ENCODE measurements around the gene TBC1D1. TPM values are rescaled to one million over a fixed set of nuclear protein-coding genes. Genes with fewer than 3 reads are reported as not detected.

The TBC1D1 gene
- total and polyA plus RNA-seq, 8 donors, result 16.2 to 41.0 (median 24.6) TPM

GRCh38 chr4:37884855-37885487, 5.9 kb upstream of the TBC1D1 start:
- Histone ChIP-seq H3K27me3 (peaks cover 0 to 10% (median 0%) of the 10 kb centered on the region in 4 donors), H3K9me3 (no peaks in the 10 kb centered on the region), H3K27ac (no peak overlapping the region), H3K4me3 (no peak overlapping the region), H3K4me1 (peaks cover 0 to 6% (median 0%) of the 10 kb centered on the region in 3 donors), H3K36me3 (no peaks in the 10 kb centered on the region)
- DNase-seq, result no peak
- WGBS, 2 donors, result 63 to 71% methylated on average over 3 of the region's 3 CpGs
- no peak for FAIRE-seq
- ATAC-seq, result no peak
- no peak for TF ChIP-seq CTCF (IDR thresholded peaks at IDR 0.05)
- intact Hi-C loops (cut with DNase I), result no loop called here

DNA sequence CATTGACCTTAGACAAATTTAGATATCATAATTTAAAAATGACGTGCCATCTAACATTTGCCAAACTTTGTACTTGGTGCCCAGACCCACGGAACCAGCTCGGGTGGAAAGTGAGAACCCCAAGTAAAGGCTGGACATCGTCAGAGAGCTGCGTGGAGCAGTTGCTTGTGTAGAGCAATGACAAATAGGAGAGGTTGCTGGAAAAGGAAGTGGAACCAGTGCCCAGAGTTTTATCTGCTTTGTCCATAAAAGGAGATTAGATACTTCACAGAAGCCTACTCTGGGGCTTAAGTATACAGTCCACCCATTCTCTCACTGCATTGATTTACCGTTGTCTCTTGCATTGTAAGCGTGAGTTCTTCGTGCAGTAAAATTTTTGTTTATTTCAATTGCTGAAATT, 5.4 kb upstream of the TBC1D1 start:
- DNase-seq, result no peak
- WGBS, 2 donors, result 11 to 12% methylated on average over 8 of the region's 8 CpGs
- no peak overlapping the region for H3K27ac ChIP-seq
- no peaks in the 10 kb centered on the region for H3K9me3 ChIP-seq
- intact Hi-C loops (cut with DNase I), result no loop called here
- H3K4me1 ChIP-seq, result peaks cover 0 to 6% (median 0%) of the 10 kb centered on the region in 3 donors
- FAIRE-seq, result peak; percentile 77
- ATAC-seq, result peak in 3 of 4 donors; percentile 51 to 67 (median 53)
- H3K4me3 ChIP-seq, result no peak overlapping the region
- peaks cover 0 to 5% (median 0%) of the 10 kb centered on the region in 4 donors for H3K27me3 ChIP-seq
- TF ChIP-seq CTCF (IDR thresholded peaks at IDR 0.05), result no peak
- no peaks in the 10 kb centered on the region for H3K36me3 ChIP-seq

GRCh38 chr4:37889849-37890800, 759 bp upstream of the TBC1D1 start:
- no peaks in the 10 kb centered on the region for H3K27me3 ChIP-seq
- H3K4me3 ChIP-seq, result peak overlapping the region; percentile 52 to 92 (median 72)
- no peak for FAIRE-seq
- H3K27ac ChIP-seq, result peak overlapping the region in 1 of 4 donors; percentile 55
- WGBS, 2 donors, result 13 to 15% methylated on average over 62 to 63 of the region's 63 CpGs
- TF ChIP-seq CTCF (IDR thresholded peaks at IDR 0.05), result no peak
- intact Hi-C loops (cut with DNase I), result loop anchor here in 1 of 3 donors (5.0 kb wide), 1 partner anchor 82 kb away; no protein-coding TSS in a partner anchor
- peaks cover 0 to 9% (median 0%) of the 10 kb centered on the region in 3 donors for H3K4me1 ChIP-seq
- ATAC-seq, result peak; percentile 89 to 94 (median 90)
- H3K9me3 ChIP-seq, result no peaks in the 10 kb centered on the region
- peak; percentile 63 to 91 (median 76) for DNase-seq
- no peaks in the 10 kb centered on the region for H3K36me3 ChIP-seq

- Histone ChIP-seq H3K27ac (peak overlapping the region in 2 of 4 donors; percentile 36 to 55), H3K4me3 (peak overlapping the region; percentile 52 to 92 (median 72)), H3K36me3 (no peaks in the 10 kb centered on the region), H3K9me3 (no peaks in the 10 kb centered on the region), H3K4me1 (peaks cover 0 to 3% (median 0%) of the 10 kb centered on the region in 3 donors), H3K27me3 (no peaks in the 10 kb centered on the region)
- DNase-seq, result peak in 2 of 6 donors; percentile 7 to 25
- ATAC-seq, result peak; percentile 26 to 67 (median 47)
- 0 to 2% methylated on average over 26 to 49 of the region's 49 CpGs for WGBS, 2 donors
- intact Hi-C loops (cut with DNase I), result loop anchor here in 1 of 3 donors (5.0 kb wide), 1 partner anchor 81 kb away; no protein-coding TSS in a partner anchor
- TF ChIP-seq CTCF (IDR thresholded peaks at IDR 0.05), result no peak
- FAIRE-seq, result no peak
Observed at GRCh38 chr4:37891260-37892159, 626 bp downstream of the TBC1D1 start.

Measured in pancreas (tissue), 10 donors.